ENCODE data around the gene ARL13B. TPM values are rescaled to one million over a fixed set of nuclear protein-coding genes. Genes with fewer than 3 reads are reported as not detected.
"Not testable (repeated sequence)": the region's sequence is repeated elsewhere in the genome, so short reads cannot be mapped to it uniquely, and the experiment has no call there.

ARL13B gene
- total RNA-seq, 4 donors from 2014 or later = 1.2 to 2.7 (median 1.4) TPM

DNA sequence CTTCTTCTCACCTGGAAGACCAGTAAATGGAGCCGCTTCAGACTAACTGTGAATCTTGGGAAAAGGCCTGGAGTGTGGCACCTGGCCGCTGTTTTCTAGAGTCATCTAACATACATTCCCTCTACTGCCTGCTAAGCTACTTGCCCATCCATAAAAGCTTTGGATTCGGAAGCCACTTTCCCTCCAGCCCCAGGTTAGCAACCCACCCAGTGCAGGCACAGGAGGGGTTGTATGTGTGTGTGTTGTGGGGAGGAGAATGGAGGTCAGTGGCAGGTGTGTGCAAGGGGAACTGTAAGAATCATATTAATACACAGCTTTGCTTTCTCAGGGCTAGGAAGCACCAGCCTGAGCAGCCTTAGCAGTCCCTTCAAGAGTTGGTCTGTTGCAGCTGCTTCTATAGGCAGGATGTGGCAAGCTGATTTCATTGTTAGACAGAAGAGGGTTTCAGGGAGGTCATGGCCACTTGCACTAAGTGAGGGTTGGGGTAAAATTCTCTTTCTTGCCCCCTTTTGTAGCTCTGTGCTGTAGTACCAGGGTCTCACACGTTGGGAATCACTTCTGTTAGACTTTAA lies 91.8 kb downstream of the ARL13B start:
- H3K36me3 ChIP-seq = peaks cover 0 to 4% of the 10 kb centered on the region in 2 donors
- no peaks in the 10 kb centered on the region for H3K4me1 ChIP-seq
- in situ Hi-C loops (cut with MboI; ENCODE audit: low sequenced_read_pairs in 4 of 4) (loop anchor here in 1 of 4 donors (10.0 kb wide), 1 partner anchor 57 kb away; no protein-coding TSS in a partner anchor), intact Hi-C loops (cut with DNase I; ENCODE audit: low total_unique reads) (loop anchor here (10.0 kb wide), 1 partner anchor 167 kb away; no protein-coding TSS in a partner anchor)
- no peak overlapping the region for H3K27ac ChIP-seq
- DNase-seq (no peak), ATAC-seq (no peak)
- no peaks in the 10 kb centered on the region for H3K27me3 ChIP-seq
- H3K9me3 ChIP-seq = no peaks in the 10 kb centered on the region
- no peak overlapping the region for H3K4me3 ChIP-seq
- TF ChIP-seq CTCF (IDR thresholded peaks at IDR 0.05 in 4 of 5, conservative IDR thresholded peaks at IDR 0.05 in 1 of 5) (no peak), POLR2A (IDR thresholded peaks at IDR 0.05) (no peak)

GRCh38 chr3:94076055-94076454 lies 96.1 kb downstream of the ARL13B start:
- intact Hi-C loops (cut with DNase I; ENCODE audit: low total_unique reads) = loop anchor here (10.0 kb wide), 1 partner anchor 171 kb away; no protein-coding TSS in a partner anchor
- no peak for DNase-seq

GRCh38 chr3:94080552-94080951 lies 100.6 kb downstream of the ARL13B start:
- in situ Hi-C loops (cut with MboI; ENCODE audit: low sequenced_read_pairs in 4 of 4); H3K4me3 ChIP-seq; DNase-seq; H3K27me3 ChIP-seq; ATAC-seq; H3K4me1 ChIP-seq; intact Hi-C loops (cut with DNase I; ENCODE audit: low total_unique reads); H3K27ac ChIP-seq; H3K9me3 ChIP-seq: not testable (repeated sequence)
- H3K36me3 ChIP-seq = peaks cover 0 to 10% of the 10 kb centered on the region in 2 donors

More at GRCh38 chr3:94076055-94076454, 96.1 kb downstream of the ARL13B start:
- H3K27me3 ChIP-seq = no peaks in the 10 kb centered on the region
- no peak overlapping the region for H3K27ac ChIP-seq
- in situ Hi-C loops (cut with MboI; ENCODE audit: low sequenced_read_pairs in 4 of 4) = loop anchor here in 1 of 4 donors (10.0 kb wide), 1 partner anchor 61 kb away; no protein-coding TSS in a partner anchor
- TF ChIP-seq POLR2A (IDR thresholded peaks at IDR 0.05) (no peak), CTCF (IDR thresholded peaks at IDR 0.05 in 4 of 5, conservative IDR thresholded peaks at IDR 0.05 in 1 of 5) (no peak)
- peaks cover 0 to 6% of the 10 kb centered on the region in 2 donors for H3K36me3 ChIP-seq
- H3K4me3 ChIP-seq = no peak overlapping the region
- ATAC-seq = no peak
- H3K9me3 ChIP-seq = no peaks in the 10 kb centered on the region
- H3K4me1 ChIP-seq = no peaks in the 10 kb centered on the region

DNA sequence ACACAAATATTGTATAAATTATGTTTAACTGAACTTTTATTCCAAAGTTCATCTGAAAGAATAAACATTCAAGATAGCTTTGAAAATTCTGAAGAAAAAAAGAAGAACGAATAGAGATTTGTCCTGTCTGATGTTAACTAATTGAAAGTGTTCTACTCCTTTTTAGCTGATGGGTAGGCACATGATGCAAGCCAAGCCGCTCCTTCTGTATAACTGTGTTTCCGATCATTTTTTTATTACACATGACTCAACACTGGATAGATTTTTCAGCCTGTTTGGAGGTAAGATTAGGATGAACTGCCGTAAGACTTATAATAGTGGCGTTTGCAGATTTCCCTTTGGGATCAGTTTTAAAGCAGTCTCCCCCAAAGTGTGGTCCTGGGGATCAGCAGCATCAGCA lies 101.9 kb downstream of the ARL13B start:
- TF ChIP-seq POLR2A (IDR thresholded peaks at IDR 0.05) = no peak
- TF ChIP-seq CTCF (IDR thresholded peaks at IDR 0.05 in 4 of 5, conservative IDR thresholded peaks at IDR 0.05 in 1 of 5) = no peak
- Histone ChIP-seq H3K36me3 (peaks cover 0 to 7% of the 10 kb centered on the region in 2 donors), H3K27me3 (no peaks in the 10 kb centered on the region), H3K4me3 (no peak overlapping the region), H3K27ac (no peak overlapping the region), H3K4me1 (no peaks in the 10 kb centered on the region), H3K9me3 (no peaks in the 10 kb centered on the region)
- intact Hi-C loops (cut with DNase I; ENCODE audit: low total_unique reads) = no loop called here
- DNase-seq (no peak), ATAC-seq (no peak)
- in situ Hi-C loops (cut with MboI; ENCODE audit: low sequenced_read_pairs in 4 of 4) = no loop called here

DNA sequence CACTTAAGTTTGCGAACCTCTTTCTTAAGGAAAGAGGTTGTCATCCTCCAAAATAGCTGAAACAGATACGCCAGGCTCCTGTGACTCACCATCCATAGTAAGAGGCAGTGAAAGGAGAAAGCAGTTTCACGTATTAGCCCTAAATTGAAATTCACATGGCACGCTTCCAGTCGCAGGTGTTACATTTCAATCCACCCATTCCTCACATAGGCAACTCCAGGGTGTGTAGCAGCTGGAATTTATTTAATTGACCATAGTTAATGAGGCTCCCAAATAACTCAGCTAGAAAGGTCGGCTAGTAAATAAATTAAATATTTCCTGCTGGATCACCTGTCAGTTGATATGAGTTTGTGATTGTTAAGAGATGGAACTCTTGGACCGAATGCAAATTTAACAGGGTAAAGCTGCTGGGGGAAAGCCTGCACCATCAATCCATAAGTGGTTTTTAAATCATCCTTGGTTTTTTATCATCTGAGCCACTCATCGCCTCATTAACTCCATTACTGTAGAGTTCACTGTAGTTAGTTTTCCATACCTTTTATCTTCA lies 102.5 kb downstream of the ARL13B start:
- no peak for TF ChIP-seq CTCF (IDR thresholded peaks at IDR 0.05 in 4 of 5, conservative IDR thresholded peaks at IDR 0.05 in 1 of 5)
- no peak for TF ChIP-seq POLR2A (IDR thresholded peaks at IDR 0.05)
- no peaks in the 10 kb centered on the region for H3K9me3 ChIP-seq
- intact Hi-C loops (cut with DNase I; ENCODE audit: low total_unique reads) (no loop called here), in situ Hi-C loops (cut with MboI; ENCODE audit: low sequenced_read_pairs in 4 of 4) (no loop called here)
- ATAC-seq (no peak), DNase-seq (no peak)
- H3K4me1 ChIP-seq = no peaks in the 10 kb centered on the region
- H3K36me3 ChIP-seq = peaks cover 0 to 6% of the 10 kb centered on the region in 2 donors
- no peak overlapping the region for H3K27ac ChIP-seq
- no peak overlapping the region for H3K4me3 ChIP-seq
- no peaks in the 10 kb centered on the region for H3K27me3 ChIP-seq

Data from gastrocnemius medialis (tissue), 4 donors.